Mammary epithelial cell (primary cell): ENCODE data around the gene VPS8.

Source experiments
- EZH2 ChIP-seq: IDR thresholded peaks from 2 replicates; pipeline ENCODE4 v1.6.1; 2012; ENCODE audit warnings: low read length, inconsistent platforms, borderline replicate concordance
- TF ChIP-seq, protein P1 (sequence below), 2 donors: IDR thresholded peaks in 1 of 2; conservative IDR thresholded peaks in 1 of 2; 2 replicates each; pipeline ENCODE4 v1.5.1; 2011 to 2012; ENCODE audit warnings: inconsistent platforms in 2 of 2, low read length in 2 of 2, mild to moderate bottlenecking in 2 of 2, control low read depth in 1 of 2, low read depth in 1 of 2; ENCODE audit not compliant: insufficient read depth in 1 of 2; ENCODE audit errors: extremely low read depth in 1 of 2

DNA sequence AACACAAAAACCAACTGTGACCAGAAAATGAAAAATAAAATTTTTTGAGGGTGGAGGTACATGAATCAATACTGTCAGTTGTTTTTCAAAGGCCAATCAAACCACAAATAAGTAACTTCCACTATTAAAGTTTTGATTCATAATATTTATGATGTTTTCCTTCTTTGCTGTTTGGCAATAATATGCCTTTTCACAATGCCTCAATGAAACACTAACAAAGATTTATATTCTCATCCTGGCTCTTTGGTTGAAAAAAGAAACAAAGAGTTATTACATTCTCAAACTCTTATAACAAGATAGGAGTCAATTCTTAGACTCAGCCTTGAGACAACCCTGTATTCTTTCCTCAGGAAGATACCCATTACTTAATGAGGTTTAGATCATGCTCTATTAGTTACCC is 277.8 kb downstream of the VPS8 start:
- TF ChIP-seq EZH2: no peak
- TF ChIP-seq, protein P1, sequence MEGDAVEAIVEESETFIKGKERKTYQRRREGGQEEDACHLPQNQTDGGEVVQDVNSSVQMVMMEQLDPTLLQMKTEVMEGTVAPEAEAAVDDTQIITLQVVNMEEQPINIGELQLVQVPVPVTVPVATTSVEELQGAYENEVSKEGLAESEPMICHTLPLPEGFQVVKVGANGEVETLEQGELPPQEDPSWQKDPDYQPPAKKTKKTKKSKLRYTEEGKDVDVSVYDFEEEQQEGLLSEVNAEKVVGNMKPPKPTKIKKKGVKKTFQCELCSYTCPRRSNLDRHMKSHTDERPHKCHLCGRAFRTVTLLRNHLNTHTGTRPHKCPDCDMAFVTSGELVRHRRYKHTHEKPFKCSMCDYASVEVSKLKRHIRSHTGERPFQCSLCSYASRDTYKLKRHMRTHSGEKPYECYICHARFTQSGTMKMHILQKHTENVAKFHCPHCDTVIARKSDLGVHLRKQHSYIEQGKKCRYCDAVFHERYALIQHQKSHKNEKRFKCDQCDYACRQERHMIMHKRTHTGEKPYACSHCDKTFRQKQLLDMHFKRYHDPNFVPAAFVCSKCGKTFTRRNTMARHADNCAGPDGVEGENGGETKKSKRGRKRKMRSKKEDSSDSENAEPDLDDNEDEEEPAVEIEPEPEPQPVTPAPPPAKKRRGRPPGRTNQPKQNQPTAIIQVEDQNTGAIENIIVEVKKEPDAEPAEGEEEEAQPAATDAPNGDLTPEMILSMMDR (conservative IDR thresholded peaks at IDR 0.05 in 1 of 2, IDR thresholded peaks at IDR 0.05 in 1 of 2; ENCODE audit: extremely low read depth in 1 of 2, insufficient read depth in 1 of 2, low read depth in 1 of 2, low read length in 2 of 2): no peak
